Vagina (tissue), 2 donors: ENCODE measurements around the gene CUX1. TPM values are rescaled to one million over a fixed set of nuclear protein-coding genes. Genes with fewer than 3 reads are reported as not detected.
"Not testable (repeated sequence)": the region's sequence is repeated elsewhere in the genome, so short reads cannot be mapped to it uniquely, and the experiment has no call there.

Experiments
- DNase-seq, 2 donors: peaks; one replicate each; pipeline ENCODE4 v3.0.0-alpha.2; 2017; ENCODE audit errors: extremely low spot score in 2 of 2
- H3K27ac ChIP-seq: fragments of 200-600 bp; sonication (generic); one replicate; pipeline ENCODE4 v1.5.1; 2019
- H3K27me3 ChIP-seq: fragments of 200-600 bp; sonication (generic); one replicate; pipeline ENCODE4 v1.5.1; 2019
- H3K36me3 ChIP-seq, 2 donors: fragments of 200-600 bp; sonication (generic); one replicate each; pipeline ENCODE4 v1.5.1; 2017 to 2019
- H3K4me1 ChIP-seq: fragments of 200-600 bp; sonication (generic); one replicate; pipeline ENCODE4 v1.5.1; 2019
- H3K4me3 ChIP-seq, 2 donors: fragments of 200-600 bp; sonication (generic); 1 replicate in 1 of 2; 2 replicates in 1 of 2; pipeline ENCODE4 v1.5.1; 2016 to 2019
- H3K9me3 ChIP-seq: fragments of 200-600 bp; sonication (generic); one replicate; pipeline ENCODE4 v1.5.1; 2019
- POLR2A ChIP-seq, 2 donors: fragments of 450-650 bp; IDR thresholded peaks; one replicate each; pipeline ENCODE4 v1.6.1; 2017; ENCODE audit warnings: antibody characterized with exemption in 2 of 2, mild to moderate bottlenecking in 2 of 2, moderate library complexity in 2 of 2
- POLR2AphosphoS5 ChIP-seq, 2 donors: sonication (generic); formaldehyde crosslinking; IDR thresholded peaks; one replicate each; pipeline ENCODE4 v1.9.0; 2017; ENCODE audit warnings: antibody characterized with exemption in 2 of 2, mild to moderate bottlenecking in 2 of 2, low read depth in 1 of 2; ENCODE audit not compliant: insufficient read depth in 1 of 2
- intact Hi-C: fragments of 100-400 bp; cut with DNase I; formaldehyde crosslinking; loops from one replicate; pipeline ENCODE4 v1.15.1; 2023
- total RNA-seq: library from RNA; depleted of rRNA; stranded (reverse); fragments of >200 nt; gene quantifications from one replicate; pipeline ENCODE4 v1.2.3, GENCODE V29; 2016
- TF ChIP-seq, protein P1 (sequence below), 3 experiments: fragments of 450-650 bp in 2 of 3; fragments of 200-600 bp in 1 of 3; sonication (generic) in 1 of 3; IDR thresholded peaks; one replicate each; pipeline ENCODE4 v1.5.1; 2017 to 2019; ENCODE audit warnings: antibody characterized with exemption in 3 of 3, mild to moderate bottlenecking in 2 of 3, moderate library complexity in 2 of 3

The CUX1 gene
- total RNA-seq, 1 donor from 2014 or later = 65.3 TPM

DNA sequence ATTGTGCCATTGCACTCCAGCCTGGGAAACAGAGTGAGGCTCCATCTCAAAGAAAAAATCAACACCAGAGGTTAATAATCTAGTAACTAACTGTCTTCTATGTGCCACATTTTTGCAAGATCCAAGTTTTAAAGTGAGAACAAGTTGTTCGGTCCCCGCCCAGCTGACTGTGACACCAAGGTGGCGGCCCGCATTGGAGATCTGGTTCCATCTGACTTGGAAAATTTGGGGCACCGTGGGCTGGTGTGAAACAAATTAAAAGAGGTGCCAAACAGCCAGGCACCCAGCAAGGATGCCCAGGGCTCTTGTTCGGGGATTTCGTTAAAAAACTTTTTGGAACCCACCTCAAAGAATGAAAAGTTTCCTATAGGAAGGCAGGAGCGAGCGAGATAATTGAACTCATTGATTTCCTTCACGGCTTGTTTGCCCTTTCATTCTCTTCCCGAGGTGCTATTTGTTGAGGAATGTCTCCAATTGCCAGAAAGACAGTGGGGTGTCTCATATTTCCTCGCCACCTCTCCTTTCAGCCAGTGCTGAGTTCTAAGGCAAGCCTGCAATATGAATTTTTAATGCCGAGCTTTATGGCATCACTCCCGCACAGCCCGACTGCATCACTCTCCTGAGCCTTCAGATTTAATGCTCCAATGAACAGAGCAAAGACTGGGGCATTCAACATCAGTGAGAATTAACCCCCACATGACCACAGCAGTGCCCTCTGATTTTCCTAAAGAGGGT is 312.4 kb downstream of the CUX1 start:
- Histone ChIP-seq H3K9me3 (no peaks in the 10 kb centered on the region), H3K4me1 (peaks cover 16% of the 10 kb centered on the region), H3K27me3 (no peaks in the 10 kb centered on the region), H3K4me3 (no peak overlapping the region), H3K36me3 (no peaks in the 10 kb centered on the region), H3K27ac (no peak overlapping the region)
- no peak for TF ChIP-seq POLR2A (IDR thresholded peaks at IDR 0.05)
- TF ChIP-seq POLR2AphosphoS5 (IDR thresholded peaks at IDR 0.05; ENCODE audit: insufficient read depth in 1 of 2, low read depth in 1 of 2) = no peak
- TF ChIP-seq, protein P1, sequence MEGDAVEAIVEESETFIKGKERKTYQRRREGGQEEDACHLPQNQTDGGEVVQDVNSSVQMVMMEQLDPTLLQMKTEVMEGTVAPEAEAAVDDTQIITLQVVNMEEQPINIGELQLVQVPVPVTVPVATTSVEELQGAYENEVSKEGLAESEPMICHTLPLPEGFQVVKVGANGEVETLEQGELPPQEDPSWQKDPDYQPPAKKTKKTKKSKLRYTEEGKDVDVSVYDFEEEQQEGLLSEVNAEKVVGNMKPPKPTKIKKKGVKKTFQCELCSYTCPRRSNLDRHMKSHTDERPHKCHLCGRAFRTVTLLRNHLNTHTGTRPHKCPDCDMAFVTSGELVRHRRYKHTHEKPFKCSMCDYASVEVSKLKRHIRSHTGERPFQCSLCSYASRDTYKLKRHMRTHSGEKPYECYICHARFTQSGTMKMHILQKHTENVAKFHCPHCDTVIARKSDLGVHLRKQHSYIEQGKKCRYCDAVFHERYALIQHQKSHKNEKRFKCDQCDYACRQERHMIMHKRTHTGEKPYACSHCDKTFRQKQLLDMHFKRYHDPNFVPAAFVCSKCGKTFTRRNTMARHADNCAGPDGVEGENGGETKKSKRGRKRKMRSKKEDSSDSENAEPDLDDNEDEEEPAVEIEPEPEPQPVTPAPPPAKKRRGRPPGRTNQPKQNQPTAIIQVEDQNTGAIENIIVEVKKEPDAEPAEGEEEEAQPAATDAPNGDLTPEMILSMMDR (IDR thresholded peaks at IDR 0.05) = no peak
- intact Hi-C loops = no loop called here
- DNase-seq = no peak

DNA sequence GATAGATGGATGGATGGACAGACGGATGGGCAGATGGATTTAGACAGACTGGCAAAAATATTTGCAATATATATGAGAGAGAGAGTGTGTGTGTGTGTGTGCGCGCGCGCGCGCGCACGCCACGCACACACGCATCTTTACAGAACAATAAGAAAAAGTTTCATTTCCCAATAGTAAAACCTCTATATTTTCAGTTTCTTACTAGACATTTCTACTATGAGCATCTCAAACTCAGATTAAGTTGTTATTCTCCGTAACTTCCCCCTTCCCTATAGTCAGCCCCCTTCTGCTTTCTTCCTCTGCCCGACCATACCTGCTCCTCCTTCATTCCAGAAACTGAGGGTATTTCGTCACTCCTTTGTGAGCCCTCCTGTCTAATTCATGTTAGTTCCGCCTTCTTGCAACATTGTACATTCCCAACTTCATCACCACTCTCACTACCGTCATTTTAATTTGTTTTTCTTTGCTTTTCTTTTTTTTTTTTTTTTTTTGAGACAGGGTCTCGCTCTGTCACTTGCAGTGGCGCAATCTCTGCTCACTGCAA is 314.9 kb downstream of the CUX1 start:
- peaks cover 8% of the 10 kb centered on the region for H3K4me1 ChIP-seq
- intact Hi-C loops = no loop called here
- TF ChIP-seq, protein P1 (IDR thresholded peaks at IDR 0.05) = no peak
- no peak for TF ChIP-seq POLR2AphosphoS5 (IDR thresholded peaks at IDR 0.05; ENCODE audit: insufficient read depth in 1 of 2, low read depth in 1 of 2)
- TF ChIP-seq POLR2A (IDR thresholded peaks at IDR 0.05) = no peak

DNA sequence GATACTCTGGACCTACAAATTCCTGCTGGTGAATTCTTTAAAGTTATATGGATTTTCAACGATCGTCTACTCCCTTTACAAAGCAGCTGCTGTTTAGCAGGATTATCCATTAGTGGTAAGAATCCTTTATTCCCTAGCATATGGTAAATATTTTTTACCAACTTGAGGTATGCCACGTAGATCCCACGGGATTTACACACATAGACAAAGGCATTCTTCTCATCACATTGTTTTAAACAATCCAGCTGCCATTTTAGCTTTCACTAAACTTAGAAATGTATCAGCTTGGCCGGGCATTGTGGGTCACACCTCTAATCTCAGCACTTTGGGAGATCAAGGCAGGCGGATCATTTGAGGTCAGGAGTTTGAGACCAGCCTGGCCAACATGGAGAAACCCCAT is 321.2 kb downstream of the CUX1 start:
- intact Hi-C loops = no loop called here
- peaks cover 8% of the 10 kb centered on the region for H3K4me1 ChIP-seq
- TF ChIP-seq POLR2A (IDR thresholded peaks at IDR 0.05) (no peak), POLR2AphosphoS5 (IDR thresholded peaks at IDR 0.05; ENCODE audit: insufficient read depth in 1 of 2, low read depth in 1 of 2) (no peak)
- TF ChIP-seq, protein P1 (IDR thresholded peaks at IDR 0.05) = no peak
- DNase-seq = no peak
- H3K9me3 ChIP-seq = no peaks in the 10 kb centered on the region
- H3K4me3 ChIP-seq = no peak overlapping the region
- H3K27ac ChIP-seq = no peak overlapping the region
- no peaks in the 10 kb centered on the region for H3K36me3 ChIP-seq
- no peaks in the 10 kb centered on the region for H3K27me3 ChIP-seq

More for the DNA sequence above, 314.9 kb downstream of the CUX1 start:
- no peaks in the 10 kb centered on the region for H3K9me3 ChIP-seq
- no peaks in the 10 kb centered on the region for H3K36me3 ChIP-seq
- no peak overlapping the region for H3K27ac ChIP-seq
- H3K4me3 ChIP-seq = no peak overlapping the region
- no peaks in the 10 kb centered on the region for H3K27me3 ChIP-seq
- DNase-seq = no peak

DNA sequence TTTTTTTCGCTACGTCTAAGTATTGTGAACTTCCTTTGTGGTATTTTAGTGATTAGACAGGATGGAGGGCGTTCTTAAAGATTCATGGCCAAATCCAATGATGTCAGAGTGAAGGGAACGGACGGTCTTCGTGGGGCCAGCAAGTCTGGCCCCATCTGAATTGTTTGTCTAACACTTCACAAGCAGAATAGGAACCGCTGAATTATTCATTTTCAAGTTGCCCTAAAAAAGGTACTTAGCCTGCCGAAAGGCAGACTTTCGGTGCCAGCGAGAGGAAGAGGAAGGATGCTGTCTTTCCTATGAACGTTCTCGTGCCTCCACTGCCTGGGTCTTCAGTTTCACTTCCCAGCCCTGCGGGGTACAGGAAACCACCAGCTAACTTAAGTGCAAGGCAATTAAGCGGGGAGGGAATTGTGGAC is 323.5 kb downstream of the CUX1 start:
- H3K4me1 ChIP-seq = no peaks in the 10 kb centered on the region
- no peaks in the 10 kb centered on the region for H3K27me3 ChIP-seq
- no peaks in the 10 kb centered on the region for H3K36me3 ChIP-seq
- H3K27ac ChIP-seq = no peak overlapping the region
- intact Hi-C loops = no loop called here
- TF ChIP-seq POLR2AphosphoS5 (IDR thresholded peaks at IDR 0.05; ENCODE audit: insufficient read depth in 1 of 2, low read depth in 1 of 2) = no peak
- TF ChIP-seq POLR2A (IDR thresholded peaks at IDR 0.05) = no peak
- TF ChIP-seq, protein P1 (IDR thresholded peaks at IDR 0.05) = no peak
- no peak for DNase-seq
- no peaks in the 10 kb centered on the region for H3K9me3 ChIP-seq
- no peak overlapping the region for H3K4me3 ChIP-seq

DNA sequence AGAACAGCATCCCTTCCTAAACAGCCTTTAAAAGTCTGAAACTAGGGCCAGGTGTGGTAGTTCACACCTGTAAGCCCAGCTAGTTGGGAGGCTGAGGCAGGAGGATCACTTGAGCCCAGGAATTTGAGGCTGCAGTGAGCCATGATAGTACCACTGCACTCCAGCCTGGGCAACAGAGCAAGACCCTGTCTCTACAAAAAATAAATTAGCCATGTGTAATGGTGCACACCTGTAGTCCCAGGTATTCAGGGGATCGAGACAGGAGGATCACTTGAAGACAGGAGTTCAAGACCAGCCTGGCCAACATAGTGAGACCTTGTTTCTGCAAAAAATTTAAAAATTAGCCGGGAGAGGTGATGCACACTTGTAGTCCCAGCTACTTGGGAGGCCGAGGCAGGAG is 325.0 kb downstream of the CUX1 start:
- intact Hi-C loops, H3K27me3 ChIP-seq, H3K9me3 ChIP-seq, DNase-seq, H3K36me3 ChIP-seq, H3K27ac ChIP-seq, H3K4me3 ChIP-seq, H3K4me1 ChIP-seq: not testable (repeated sequence)
